HG03280 (cell line): ENCODE results near the gene CD209.

ENCODE experiments used
- ATAC-seq: cut with Tn5 transposase; IDR thresholded peaks from one replicate; pipeline ENCODE4 v1.9.1; 2021; ENCODE audit warnings: mild to moderate bottlenecking, moderate library complexity; ENCODE audit not compliant: unreplicated experiment

CD209 gene

GRCh38 chr19:7706188-7706954 lies 41.0 kb downstream of the CD209 start:
- ATAC-seq: no peak

- ATAC-seq: peak; percentile 42
Observed at GRCh38 chr19:7705387-7706187, 41.7 kb downstream of the CD209 start.

GRCh38 chr19:7704280-7705060 lies 42.9 kb downstream of the CD209 start:
- no peak for ATAC-seq

- no peak for ATAC-seq
Observed at GRCh38 chr19:7703332-7703731, 44.0 kb downstream of the CD209 start.

- peak; percentile 41 for ATAC-seq
Observed at GRCh38 chr19:7701654-7702457, 45.5 kb downstream of the CD209 start, which contains the start of gene FCER2. Gene FCER2, minus strand, starts transcription at chr19:7702131. Its CDS starts 2,371 bp downstream, at chr19:7699760.

- no peak for ATAC-seq
Observed at GRCh38 chr19:7701049-7701653, 46.2 kb downstream of the CD209 start.

- ATAC-seq: no peak
Observed at GRCh38 chr19:7699417-7700401, 47.6 kb downstream of the CD209 start.

- no peak for ATAC-seq
Observed at GRCh38 chr19:7699003-7699402, 48.3 kb downstream of the CD209 start.

GRCh38 chr19:7698583-7698982 lies 48.8 kb downstream of the CD209 start:
- no peak for ATAC-seq

- ATAC-seq: no peak
Observed at GRCh38 chr19:7697721-7698287, 49.5 kb downstream of the CD209 start.

- no peak for ATAC-seq
Observed at GRCh38 chr19:7694499-7694898, 52.8 kb downstream of the CD209 start.

GRCh38 chr19:7692417-7693088 lies 54.8 kb downstream of the CD209 start:
- no peak for ATAC-seq

- no peak for ATAC-seq
Observed at GRCh38 chr19:7691497-7691896, 55.8 kb downstream of the CD209 start.

GRCh38 chr19:7690779-7691258 lies 56.5 kb downstream of the CD209 start:
- no peak for ATAC-seq
